Lower leg skin (tissue), 3 donors: ENCODE data around the gene BIN1.

Experiments
- POLR2A ChIP-seq, 2 donors: fragments of 450-650 bp; IDR thresholded peaks; one replicate each; pipeline ENCODE4 v1.6.1; 2016 to 2017; ENCODE audit warnings: antibody characterized with exemption in 2 of 2, mild to moderate bottlenecking in 1 of 2, moderate library complexity in 1 of 2
- TF ChIP-seq, protein P1 (sequence below), 3 donors: fragments of 450-650 bp; IDR thresholded peaks; one replicate each; pipeline ENCODE4 v1.5.1; 2016; ENCODE audit warnings: antibody characterized with exemption in 3 of 3, mild to moderate bottlenecking in 3 of 3, moderate library complexity in 2 of 3

DNA sequence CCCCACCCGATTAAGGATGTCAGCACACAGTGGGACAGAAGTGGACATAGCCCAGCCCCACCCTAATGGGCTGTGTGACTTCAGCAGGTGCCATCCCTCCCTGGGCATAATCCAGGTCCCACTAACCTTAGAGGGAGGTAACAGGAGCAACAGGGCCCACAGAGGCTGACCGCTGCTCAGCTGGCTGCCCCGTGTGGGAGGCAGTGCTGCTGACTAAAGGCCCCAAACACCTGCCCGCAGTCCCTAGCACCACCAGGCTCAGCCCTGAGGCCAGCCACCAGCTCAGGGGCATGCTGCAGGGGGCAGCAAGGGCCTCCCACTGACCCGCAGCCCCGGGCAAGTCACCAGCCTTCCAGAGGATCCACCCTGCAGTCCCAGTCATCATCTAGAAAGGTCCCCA lies 14.6 kb downstream of the BIN1 start:
- TF ChIP-seq, protein P1, sequence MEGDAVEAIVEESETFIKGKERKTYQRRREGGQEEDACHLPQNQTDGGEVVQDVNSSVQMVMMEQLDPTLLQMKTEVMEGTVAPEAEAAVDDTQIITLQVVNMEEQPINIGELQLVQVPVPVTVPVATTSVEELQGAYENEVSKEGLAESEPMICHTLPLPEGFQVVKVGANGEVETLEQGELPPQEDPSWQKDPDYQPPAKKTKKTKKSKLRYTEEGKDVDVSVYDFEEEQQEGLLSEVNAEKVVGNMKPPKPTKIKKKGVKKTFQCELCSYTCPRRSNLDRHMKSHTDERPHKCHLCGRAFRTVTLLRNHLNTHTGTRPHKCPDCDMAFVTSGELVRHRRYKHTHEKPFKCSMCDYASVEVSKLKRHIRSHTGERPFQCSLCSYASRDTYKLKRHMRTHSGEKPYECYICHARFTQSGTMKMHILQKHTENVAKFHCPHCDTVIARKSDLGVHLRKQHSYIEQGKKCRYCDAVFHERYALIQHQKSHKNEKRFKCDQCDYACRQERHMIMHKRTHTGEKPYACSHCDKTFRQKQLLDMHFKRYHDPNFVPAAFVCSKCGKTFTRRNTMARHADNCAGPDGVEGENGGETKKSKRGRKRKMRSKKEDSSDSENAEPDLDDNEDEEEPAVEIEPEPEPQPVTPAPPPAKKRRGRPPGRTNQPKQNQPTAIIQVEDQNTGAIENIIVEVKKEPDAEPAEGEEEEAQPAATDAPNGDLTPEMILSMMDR (IDR thresholded peaks at IDR 0.05) = no peak
- no peak for TF ChIP-seq POLR2A (IDR thresholded peaks at IDR 0.05)
